Tibial nerve (tissue), 4 donors: ENCODE measurements around the gene RNF111.

ENCODE experiments used
- CTCF ChIP-seq, 5 experiments: fragments of 200-600 bp in 3 of 5; fragments of 450-650 bp in 2 of 5; sonication (generic) in 3 of 5; IDR thresholded peaks; one replicate each; pipeline ENCODE4 v1.5.1; 2016 to 2019; ENCODE audit warnings: antibody characterized with exemption in 5 of 5, mild to moderate bottlenecking in 3 of 5, moderate library complexity in 2 of 5
- EP300 ChIP-seq, 2 donors: sonication (generic); formaldehyde crosslinking; IDR thresholded peaks; one replicate each; pipeline ENCODE4 v1.6.1; 2017; ENCODE audit warnings: antibody characterized with exemption in 2 of 2, mild to moderate bottlenecking in 1 of 2
- POLR2A ChIP-seq, 2 donors: fragments of 450-650 bp; IDR thresholded peaks; one replicate each; pipeline ENCODE4 v1.6.1; 2017; ENCODE audit warnings: antibody characterized with exemption in 2 of 2, mild to moderate bottlenecking in 2 of 2, moderate library complexity in 2 of 2

- TF ChIP-seq POLR2A (IDR thresholded peaks at IDR 0.05): no peak
- TF ChIP-seq CTCF (IDR thresholded peaks at IDR 0.05): no peak
- TF ChIP-seq EP300 (IDR thresholded peaks at IDR 0.05): no peak
Measured at GRCh38 chr15:58992181-58992580, 4.7 kb downstream of the RNF111 start.
